Type B pancreatic cell (in vitro differentiated cells): ENCODE results near the gene PRKG1. TPM values are rescaled to one million over a fixed set of nuclear protein-coding genes. Genes with fewer than 3 reads are reported as not detected.

Experiments
- DNase-seq: peaks from one replicate; pipeline ENCODE4 v3.0.0; 2021; ENCODE audit warnings: mixed read lengths; ENCODE audit not compliant: unreplicated experiment; ENCODE audit errors: extremely low spot score
- H3K27ac Mint-ChIP-seq: 2 replicates; pipeline ENCODE4 v1.8.0; 2021; ENCODE audit warnings: mild to moderate bottlenecking, mixed read lengths
- H3K27me3 Mint-ChIP-seq: 2 replicates; pipeline ENCODE4 v1.8.0; 2021; ENCODE audit warnings: mixed read lengths
- H3K36me3 Mint-ChIP-seq: 2 replicates; pipeline ENCODE4 v1.8.0; 2021; ENCODE audit warnings: mixed read lengths
- H3K4me1 Mint-ChIP-seq: one replicate; pipeline ENCODE4 v1.8.0; 2021; ENCODE audit warnings: mixed read lengths; ENCODE audit not compliant: unreplicated experiment
- H3K4me3 Mint-ChIP-seq: 2 replicates; pipeline ENCODE4 v1.8.0; 2021; ENCODE audit warnings: mild to moderate bottlenecking, mixed read lengths
- H3K9me3 Mint-ChIP-seq: 2 replicates; pipeline ENCODE4 v1.8.0; 2021; ENCODE audit warnings: mixed read lengths
- total RNA-seq: library from RNA; stranded (reverse); gene quantifications from 2 replicates; pipeline ENCODE4 v1.2.1, GENCODE V29; 2021; ENCODE audit warnings: low replicate concordance
- TF ChIP-seq, protein P1 (sequence below): fragments of 200-600 bp; sonication (generic); conservative IDR thresholded peaks from 2 replicates; pipeline ENCODE4 v1.5.0; 2021; ENCODE audit warnings: antibody characterized with exemption, mild to moderate bottlenecking

PRKG1 gene
- total RNA-seq, 1 donor from 2014 or later = 12.3 TPM

DNA sequence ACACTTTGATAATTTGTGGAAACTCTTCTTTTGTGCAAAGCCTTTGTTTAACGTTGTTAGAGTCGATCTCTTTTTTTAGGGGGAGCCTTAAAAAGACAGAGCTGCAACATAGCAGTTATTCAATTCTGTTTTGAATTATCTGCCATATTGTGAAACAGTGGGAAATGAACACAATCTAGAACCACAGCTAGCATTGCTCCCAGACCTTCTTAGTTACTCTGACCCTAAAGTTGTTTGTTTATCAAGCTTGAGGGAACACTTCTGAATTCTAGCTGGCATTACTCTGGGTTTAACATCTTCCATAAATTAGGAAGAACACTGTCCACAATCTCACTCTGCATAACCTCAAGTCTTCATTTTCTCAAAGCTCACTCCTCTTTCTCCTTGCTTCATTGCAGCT, 217.7 kb downstream of the PRKG1 start:
- H3K27ac Mint-ChIP-seq = no peak overlapping the region
- H3K9me3 Mint-ChIP-seq = no peaks in the 10 kb centered on the region
- TF ChIP-seq, protein P1, sequence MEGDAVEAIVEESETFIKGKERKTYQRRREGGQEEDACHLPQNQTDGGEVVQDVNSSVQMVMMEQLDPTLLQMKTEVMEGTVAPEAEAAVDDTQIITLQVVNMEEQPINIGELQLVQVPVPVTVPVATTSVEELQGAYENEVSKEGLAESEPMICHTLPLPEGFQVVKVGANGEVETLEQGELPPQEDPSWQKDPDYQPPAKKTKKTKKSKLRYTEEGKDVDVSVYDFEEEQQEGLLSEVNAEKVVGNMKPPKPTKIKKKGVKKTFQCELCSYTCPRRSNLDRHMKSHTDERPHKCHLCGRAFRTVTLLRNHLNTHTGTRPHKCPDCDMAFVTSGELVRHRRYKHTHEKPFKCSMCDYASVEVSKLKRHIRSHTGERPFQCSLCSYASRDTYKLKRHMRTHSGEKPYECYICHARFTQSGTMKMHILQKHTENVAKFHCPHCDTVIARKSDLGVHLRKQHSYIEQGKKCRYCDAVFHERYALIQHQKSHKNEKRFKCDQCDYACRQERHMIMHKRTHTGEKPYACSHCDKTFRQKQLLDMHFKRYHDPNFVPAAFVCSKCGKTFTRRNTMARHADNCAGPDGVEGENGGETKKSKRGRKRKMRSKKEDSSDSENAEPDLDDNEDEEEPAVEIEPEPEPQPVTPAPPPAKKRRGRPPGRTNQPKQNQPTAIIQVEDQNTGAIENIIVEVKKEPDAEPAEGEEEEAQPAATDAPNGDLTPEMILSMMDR = no peak
- H3K36me3 Mint-ChIP-seq = no peaks in the 10 kb centered on the region
- no peaks in the 10 kb centered on the region for H3K4me1 Mint-ChIP-seq
- H3K27me3 Mint-ChIP-seq = no peaks in the 10 kb centered on the region
- no peak for DNase-seq
- no peak overlapping the region for H3K4me3 Mint-ChIP-seq

DNA sequence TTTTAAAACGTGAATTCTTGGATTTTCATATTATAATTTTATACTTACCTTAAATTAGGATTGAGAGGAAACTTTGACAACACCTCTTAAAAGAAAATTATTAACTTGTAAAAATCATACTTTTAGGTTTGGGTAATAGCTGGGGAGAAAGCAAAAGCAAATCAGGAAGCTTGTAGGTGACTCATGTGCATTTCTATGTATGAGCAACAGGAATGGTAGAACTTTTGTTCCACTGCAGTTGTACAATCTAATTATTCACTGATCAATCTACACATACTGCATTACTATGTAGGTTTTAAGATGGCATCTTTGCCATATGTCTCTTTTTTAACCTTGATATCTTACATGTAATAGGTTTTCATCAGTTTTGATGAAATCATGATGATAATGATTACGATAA, 223.2 kb downstream of the PRKG1 start:
- Mint-ChIP-seq H3K9me3 (no peaks in the 10 kb centered on the region), H3K27me3 (no peaks in the 10 kb centered on the region), H3K4me3 (no peak overlapping the region), H3K36me3 (no peaks in the 10 kb centered on the region), H3K4me1 (peaks cover 19% of the 10 kb centered on the region), H3K27ac (no peak overlapping the region)
- no peak for DNase-seq
- TF ChIP-seq, protein P1 = no peak

DNA sequence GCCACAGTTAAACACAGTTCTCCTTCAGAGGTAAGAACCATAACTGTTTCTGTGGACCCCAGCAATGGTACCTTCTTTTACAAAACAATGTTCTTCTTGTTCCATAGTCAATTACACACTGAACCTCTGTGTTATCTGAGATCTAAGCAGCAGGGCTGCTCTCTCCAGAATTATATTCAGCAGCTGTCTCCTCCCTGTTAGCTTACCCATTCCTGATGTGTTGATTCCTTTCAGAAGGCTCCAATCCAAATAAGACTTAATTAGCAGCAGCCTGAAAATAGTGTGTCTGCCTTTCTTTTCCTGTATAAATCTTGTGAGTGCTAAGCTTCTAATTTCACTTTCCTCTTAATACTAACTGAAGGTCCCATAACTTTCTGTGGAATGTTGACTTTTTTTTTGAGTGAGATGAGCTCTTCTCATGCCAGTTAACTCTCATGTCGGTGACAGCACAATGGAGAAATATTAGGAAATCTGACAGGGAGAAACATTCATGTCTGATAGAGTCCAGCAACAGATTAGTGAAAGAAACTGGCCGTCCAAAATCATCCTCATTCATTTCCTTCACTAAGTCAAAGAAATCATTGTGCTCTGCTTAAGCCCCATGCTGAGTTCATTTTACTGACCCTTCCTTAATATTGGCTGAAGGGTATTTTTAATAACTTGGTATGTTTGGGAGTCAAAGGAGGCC, 226.5 kb downstream of the PRKG1 start:
- no peak for DNase-seq
- no peaks in the 10 kb centered on the region for H3K27me3 Mint-ChIP-seq
- no peak overlapping the region for H3K27ac Mint-ChIP-seq
- H3K4me3 Mint-ChIP-seq = no peak overlapping the region
- TF ChIP-seq, protein P1 = no peak
- no peaks in the 10 kb centered on the region for H3K9me3 Mint-ChIP-seq
- H3K36me3 Mint-ChIP-seq = no peaks in the 10 kb centered on the region
- H3K4me1 Mint-ChIP-seq = peaks cover 19% of the 10 kb centered on the region

DNA sequence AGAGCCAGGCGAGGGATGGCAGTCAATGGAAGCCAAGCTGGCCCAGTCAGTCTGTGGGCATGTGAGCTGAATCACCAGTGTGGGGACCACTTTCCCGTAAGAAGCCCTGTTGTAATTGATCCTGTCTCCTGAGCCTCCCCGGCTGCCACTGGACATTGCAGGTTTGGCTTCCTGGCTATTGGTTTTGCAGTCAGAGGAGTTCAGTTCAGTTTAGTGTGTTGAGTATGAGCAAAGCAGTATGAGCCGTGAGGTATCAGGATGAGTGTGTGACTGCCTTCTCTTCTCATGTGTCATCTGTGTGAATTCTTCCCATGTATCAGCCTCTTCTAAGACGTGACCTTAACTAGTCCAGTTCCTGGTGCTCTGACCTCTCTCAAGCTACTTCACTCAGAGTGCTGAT, 227.4 kb downstream of the PRKG1 start:
- H3K27me3 Mint-ChIP-seq = no peaks in the 10 kb centered on the region
- H3K36me3 Mint-ChIP-seq = no peaks in the 10 kb centered on the region
- no peak for DNase-seq
- no peaks in the 10 kb centered on the region for H3K9me3 Mint-ChIP-seq
- H3K4me3 Mint-ChIP-seq = no peak overlapping the region
- no peak overlapping the region for H3K27ac Mint-ChIP-seq
- H3K4me1 Mint-ChIP-seq = peaks cover 19% of the 10 kb centered on the region
- TF ChIP-seq, protein P1 = no peak

- Mint-ChIP-seq H3K4me1 (peaks cover 19% of the 10 kb centered on the region), H3K27ac (no peak overlapping the region), H3K27me3 (no peaks in the 10 kb centered on the region), H3K9me3 (no peaks in the 10 kb centered on the region), H3K4me3 (no peak overlapping the region), H3K36me3 (no peaks in the 10 kb centered on the region)
- no peak for DNase-seq
- TF ChIP-seq, protein P1 = no peak
These were observed 228.0 kb downstream of the PRKG1 start for GRCh38 chr10:51302316-51302715.

- no peak overlapping the region for H3K4me3 Mint-ChIP-seq
- DNase-seq = no peak
- no peak overlapping the region for H3K27ac Mint-ChIP-seq
- H3K36me3 Mint-ChIP-seq = peaks cover 8% of the 10 kb centered on the region
- H3K9me3 Mint-ChIP-seq = no peaks in the 10 kb centered on the region
- no peaks in the 10 kb centered on the region for H3K4me1 Mint-ChIP-seq
- TF ChIP-seq, protein P1 = no peak
- H3K27me3 Mint-ChIP-seq = no peaks in the 10 kb centered on the region
These were observed 233.8 kb downstream of the PRKG1 start for GRCh38 chr10:51308116-51308515.
